Measurements from ENCODE around the gene WASF3. TPM values are rescaled to one million over a fixed set of nuclear protein-coding genes. Genes with fewer than 3 reads are reported as not detected.

The WASF3 gene
- total and polyA plus RNA-seq, 4 donors: 0.82 to 4.9 (median 2.3) TPM

GRCh38 chr13:26656919-26657318 lies 99.4 kb downstream of the WASF3 start:
- no peak overlapping the region for H3K9ac ChIP-seq (ENCODE audit: low read depth in 1 of 2, low read length in 2 of 2)
- H3K4me1 ChIP-seq (ENCODE audit: control insufficient read depth in 4 of 4, insufficient read depth in 4 of 4, low read length in 3 of 4): no peaks in the 10 kb centered on the region
- TF ChIP-seq, protein P1, sequence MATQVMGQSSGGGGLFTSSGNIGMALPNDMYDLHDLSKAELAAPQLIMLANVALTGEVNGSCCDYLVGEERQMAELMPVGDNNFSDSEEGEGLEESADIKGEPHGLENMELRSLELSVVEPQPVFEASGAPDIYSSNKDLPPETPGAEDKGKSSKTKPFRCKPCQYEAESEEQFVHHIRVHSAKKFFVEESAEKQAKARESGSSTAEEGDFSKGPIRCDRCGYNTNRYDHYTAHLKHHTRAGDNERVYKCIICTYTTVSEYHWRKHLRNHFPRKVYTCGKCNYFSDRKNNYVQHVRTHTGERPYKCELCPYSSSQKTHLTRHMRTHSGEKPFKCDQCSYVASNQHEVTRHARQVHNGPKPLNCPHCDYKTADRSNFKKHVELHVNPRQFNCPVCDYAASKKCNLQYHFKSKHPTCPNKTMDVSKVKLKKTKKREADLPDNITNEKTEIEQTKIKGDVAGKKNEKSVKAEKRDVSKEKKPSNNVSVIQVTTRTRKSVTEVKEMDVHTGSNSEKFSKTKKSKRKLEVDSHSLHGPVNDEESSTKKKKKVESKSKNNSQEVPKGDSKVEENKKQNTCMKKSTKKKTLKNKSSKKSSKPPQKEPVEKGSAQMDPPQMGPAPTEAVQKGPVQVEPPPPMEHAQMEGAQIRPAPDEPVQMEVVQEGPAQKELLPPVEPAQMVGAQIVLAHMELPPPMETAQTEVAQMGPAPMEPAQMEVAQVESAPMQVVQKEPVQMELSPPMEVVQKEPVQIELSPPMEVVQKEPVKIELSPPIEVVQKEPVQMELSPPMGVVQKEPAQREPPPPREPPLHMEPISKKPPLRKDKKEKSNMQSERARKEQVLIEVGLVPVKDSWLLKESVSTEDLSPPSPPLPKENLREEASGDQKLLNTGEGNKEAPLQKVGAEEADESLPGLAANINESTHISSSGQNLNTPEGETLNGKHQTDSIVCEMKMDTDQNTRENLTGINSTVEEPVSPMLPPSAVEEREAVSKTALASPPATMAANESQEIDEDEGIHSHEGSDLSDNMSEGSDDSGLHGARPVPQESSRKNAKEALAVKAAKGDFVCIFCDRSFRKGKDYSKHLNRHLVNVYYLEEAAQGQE (IDR thresholded peaks at IDR 0.05): no peak
- TF ChIP-seq, protein P2, sequence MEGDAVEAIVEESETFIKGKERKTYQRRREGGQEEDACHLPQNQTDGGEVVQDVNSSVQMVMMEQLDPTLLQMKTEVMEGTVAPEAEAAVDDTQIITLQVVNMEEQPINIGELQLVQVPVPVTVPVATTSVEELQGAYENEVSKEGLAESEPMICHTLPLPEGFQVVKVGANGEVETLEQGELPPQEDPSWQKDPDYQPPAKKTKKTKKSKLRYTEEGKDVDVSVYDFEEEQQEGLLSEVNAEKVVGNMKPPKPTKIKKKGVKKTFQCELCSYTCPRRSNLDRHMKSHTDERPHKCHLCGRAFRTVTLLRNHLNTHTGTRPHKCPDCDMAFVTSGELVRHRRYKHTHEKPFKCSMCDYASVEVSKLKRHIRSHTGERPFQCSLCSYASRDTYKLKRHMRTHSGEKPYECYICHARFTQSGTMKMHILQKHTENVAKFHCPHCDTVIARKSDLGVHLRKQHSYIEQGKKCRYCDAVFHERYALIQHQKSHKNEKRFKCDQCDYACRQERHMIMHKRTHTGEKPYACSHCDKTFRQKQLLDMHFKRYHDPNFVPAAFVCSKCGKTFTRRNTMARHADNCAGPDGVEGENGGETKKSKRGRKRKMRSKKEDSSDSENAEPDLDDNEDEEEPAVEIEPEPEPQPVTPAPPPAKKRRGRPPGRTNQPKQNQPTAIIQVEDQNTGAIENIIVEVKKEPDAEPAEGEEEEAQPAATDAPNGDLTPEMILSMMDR (IDR thresholded peaks at IDR 0.05; ENCODE audit: low read depth, low read length, missing input control): no peak
- TF ChIP-seq SP1 (IDR thresholded peaks at IDR 0.05) (no peak), FOXA2 (IDR thresholded peaks at IDR 0.05) (no peak), TAF1 (conservative IDR thresholded peaks at IDR 0.05) (no peak), NR2F2 (IDR thresholded peaks at IDR 0.05) (no peak), RAD21 (IDR thresholded peaks at IDR 0.05) (no peak), YY1 (IDR thresholded peaks at IDR 0.05) (no peak), HNF4G (IDR thresholded peaks at IDR 0.05) (no peak), EGR1 (IDR thresholded peaks at IDR 0.05; ENCODE audit: low read depth in 2 of 2) (no peak), HNF4A (conservative IDR thresholded peaks at IDR 0.05) (no peak), GABPA (IDR thresholded peaks at IDR 0.05 in 1 of 2, conservative IDR thresholded peaks at IDR 0.05 in 1 of 2) (no peak), ATF3 (IDR thresholded peaks at IDR 0.05) (no peak), JUND (IDR thresholded peaks at IDR 0.05) (no peak), RXRA (IDR thresholded peaks at IDR 0.05) (no peak), FOXA1 (IDR thresholded peaks at IDR 0.05) (no peak)
- TF ChIP-seq, protein P3, sequence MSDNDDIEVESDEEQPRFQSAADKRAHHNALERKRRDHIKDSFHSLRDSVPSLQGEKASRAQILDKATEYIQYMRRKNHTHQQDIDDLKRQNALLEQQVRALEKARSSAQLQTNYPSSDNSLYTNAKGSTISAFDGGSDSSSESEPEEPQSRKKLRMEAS (IDR thresholded peaks at IDR 0.05): no peak
- WGBS: 74% methylated on average over 4 of the region's 4 CpGs
- no peaks in the 10 kb centered on the region for H3K9me3 ChIP-seq (ENCODE audit: control insufficient read depth in 4 of 4, low read length in 3 of 4)
- no peak for DNase-seq (ENCODE audit: low spot score)
- no peaks in the 10 kb centered on the region for H3K27me3 ChIP-seq (ENCODE audit: control insufficient read depth in 4 of 4, insufficient read depth in 4 of 4, low read length in 3 of 4)
- H3K27ac ChIP-seq (ENCODE audit: low read depth in 1 of 2, low read length in 2 of 2): no peak overlapping the region
- no peaks in the 10 kb centered on the region for H3K36me3 ChIP-seq (ENCODE audit: control insufficient read depth in 4 of 4, insufficient read depth in 3 of 4, low read depth in 1 of 4, low read length in 3 of 4)
- H3K4me3 ChIP-seq (ENCODE audit: low read depth in 1 of 3, low read length in 3 of 3): no peak overlapping the region

GRCh38 chr13:26658448-26659385 lies 101.2 kb downstream of the WASF3 start:
- 88% methylated on average over 4 of the region's 4 CpGs for WGBS
- DNase-seq (ENCODE audit: low spot score): no peak
- Histone ChIP-seq H3K9ac (ENCODE audit: low read depth in 1 of 2, low read length in 2 of 2) (no peak overlapping the region), H3K36me3 (ENCODE audit: control insufficient read depth in 4 of 4, insufficient read depth in 3 of 4, low read depth in 1 of 4, low read length in 3 of 4) (no peaks in the 10 kb centered on the region), H3K9me3 (ENCODE audit: control insufficient read depth in 4 of 4, low read length in 3 of 4) (no peaks in the 10 kb centered on the region), H3K4me1 (ENCODE audit: control insufficient read depth in 4 of 4, insufficient read depth in 4 of 4, low read length in 3 of 4) (no peaks in the 10 kb centered on the region), H3K27ac (ENCODE audit: low read depth in 1 of 2, low read length in 2 of 2) (no peak overlapping the region), H3K27me3 (ENCODE audit: control insufficient read depth in 4 of 4, insufficient read depth in 4 of 4, low read length in 3 of 4) (no peaks in the 10 kb centered on the region), H3K4me3 (ENCODE audit: low read depth in 1 of 3, low read length in 3 of 3) (no peak overlapping the region)
- TF ChIP-seq HNF4G (IDR thresholded peaks at IDR 0.05): no peak
- TF ChIP-seq EGR1 (IDR thresholded peaks at IDR 0.05; ENCODE audit: low read depth in 2 of 2): no peak
- no peak for TF ChIP-seq FOXA2 (IDR thresholded peaks at IDR 0.05)
- TF ChIP-seq, protein P3 (IDR thresholded peaks at IDR 0.05): no peak
- TF ChIP-seq, protein P2 (IDR thresholded peaks at IDR 0.05; ENCODE audit: low read depth, low read length, missing input control): no peak
- TF ChIP-seq ZBTB33 (IDR thresholded peaks at IDR 0.05): no peak
